Measurements from ENCODE around the gene PLCB1. TPM values are rescaled to one million over a fixed set of nuclear protein-coding genes. Genes with fewer than 3 reads are reported as not detected.
A peak's percentile ranks its signal among the peaks of the same experiment; 100 is the strongest.

The PLCB1 gene
- total RNA-seq, 1 experiment from 2014 or later = 4.4 TPM

- intact Hi-C loops (cut with micrococcal nuclease) = no loop called here
- ChIA-PET CTCF (no interaction called here), POLR2A (ENCODE audit: unreplicated experiment) (no interaction called here)
- ATAC-seq = no peak
- no peaks in the 10 kb centered on the region for H3K9me3 ChIP-seq (ENCODE audit: low read length)
- no peaks in the 10 kb centered on the region for H3K79me2 ChIP-seq (ENCODE audit: low read length)
- H3K27me3 ChIP-seq (ENCODE audit: low read length) = peaks cover 35% of the 10 kb centered on the region
- H2AFZ ChIP-seq (ENCODE audit: low read length) = no peak overlapping the region
- no peak for TF ChIP-seq CTCF (conservative IDR thresholded peaks at IDR 0.05; ENCODE audit: low read depth, low read length)
- TF ChIP-seq EZH2 (IDR thresholded peaks at IDR 0.05; ENCODE audit: low read length, unreplicated experiment) = no peak
- no peak for TF ChIP-seq EZH2phosphoT487 (IDR thresholded peaks at IDR 0.05; ENCODE audit: borderline replicate concordance, low read length)
- H3K4me3 ChIP-seq (ENCODE audit: low read length) = no peak overlapping the region
- no peaks in the 10 kb centered on the region for H3K36me3 ChIP-seq (ENCODE audit: low read depth, low read length)
- no peak overlapping the region for H3K4me2 ChIP-seq (ENCODE audit: low read length)
- H3K27ac ChIP-seq (ENCODE audit: low read length) = no peak overlapping the region
- H3K4me1 ChIP-seq (ENCODE audit: insufficient read depth, low read length) = peaks cover 5% of the 10 kb centered on the region; the same call in 1 of the 2 replicates
- BruUV-seq (replicated peaks) = no TSS peak
- H4K20me1 ChIP-seq (ENCODE audit: low read length) = no peaks in the 10 kb centered on the region
- no peaks in the 10 kb centered on the region for H3F3A ChIP-seq (ENCODE audit: low read length, unreplicated experiment)
- no peak for DNase-seq
- no peak overlapping the region for H3K9ac ChIP-seq (ENCODE audit: low read length)
- H3K9me2 ChIP-seq (replicated peaks; ENCODE audit: low read length) = no peaks in the 10 kb centered on the region
These were observed 14.0 kb upstream of the PLCB1 start for GRCh38 chr20:8118039-8118438.

GRCh38 chr20:8118760-8119159 is 13.3 kb upstream of the PLCB1 start:
- no TSS peak for BruUV-seq (replicated peaks)
- no peak for TF ChIP-seq EZH2phosphoT487 (IDR thresholded peaks at IDR 0.05; ENCODE audit: borderline replicate concordance, low read length)
- TF ChIP-seq CTCF (conservative IDR thresholded peaks at IDR 0.05; ENCODE audit: low read depth, low read length) = no peak
- no peak for TF ChIP-seq EZH2 (IDR thresholded peaks at IDR 0.05; ENCODE audit: low read length, unreplicated experiment)
- no peak for ATAC-seq
- Histone ChIP-seq H3K4me1 (ENCODE audit: insufficient read depth, low read length) (peaks cover 5% of the 10 kb centered on the region; the same call in 1 of the 2 replicates), H3K4me2 (ENCODE audit: low read length) (no peak overlapping the region), H3K79me2 (ENCODE audit: low read length) (no peaks in the 10 kb centered on the region), H3K9me3 (ENCODE audit: low read length) (no peaks in the 10 kb centered on the region), H4K20me1 (ENCODE audit: low read length) (no peaks in the 10 kb centered on the region), H3K36me3 (ENCODE audit: low read depth, low read length) (no peaks in the 10 kb centered on the region), H3K4me3 (ENCODE audit: low read length) (no peak overlapping the region), H3K9ac (ENCODE audit: low read length) (no peak overlapping the region), H3F3A (ENCODE audit: low read length, unreplicated experiment) (no peaks in the 10 kb centered on the region), H3K9me2 (replicated peaks; ENCODE audit: low read length) (no peaks in the 10 kb centered on the region), H3K27me3 (ENCODE audit: low read length) (peaks cover 42% of the 10 kb centered on the region), H2AFZ (ENCODE audit: low read length) (no peak overlapping the region), H3K27ac (ENCODE audit: low read length) (no peak overlapping the region)
- POLR2A ChIA-PET (ENCODE audit: unreplicated experiment) = no interaction called here
- DNase-seq = no peak
- CTCF ChIA-PET = no interaction called here
- intact Hi-C loops (cut with micrococcal nuclease) = no loop called here

- no peak for TF ChIP-seq EZH2phosphoT487 (IDR thresholded peaks at IDR 0.05; ENCODE audit: borderline replicate concordance, low read length)
- Histone ChIP-seq H2AFZ (ENCODE audit: low read length) (no peak overlapping the region), H3K27me3 (ENCODE audit: low read length) (peaks cover 37% of the 10 kb centered on the region), H3K9ac (ENCODE audit: low read length) (no peak overlapping the region), H3K9me2 (replicated peaks; ENCODE audit: low read length) (no peaks in the 10 kb centered on the region), H3F3A (ENCODE audit: low read length, unreplicated experiment) (no peaks in the 10 kb centered on the region), H3K4me1 (ENCODE audit: insufficient read depth, low read length) (peaks cover 20% of the 10 kb centered on the region), H3K79me2 (ENCODE audit: low read length) (no peaks in the 10 kb centered on the region), H3K9me3 (ENCODE audit: low read length) (no peaks in the 10 kb centered on the region), H4K20me1 (ENCODE audit: low read length) (no peaks in the 10 kb centered on the region), H3K27ac (ENCODE audit: low read length) (no peak overlapping the region), H3K4me2 (ENCODE audit: low read length) (no peak overlapping the region), H3K36me3 (ENCODE audit: low read depth, low read length) (no peaks in the 10 kb centered on the region), H3K4me3 (ENCODE audit: low read length) (no peak overlapping the region)
- intact Hi-C loops (cut with micrococcal nuclease) = no loop called here
- ChIA-PET CTCF (no interaction called here), POLR2A (ENCODE audit: unreplicated experiment) (no interaction called here)
- ATAC-seq (peak; percentile 20; the same call in 1 of the 2 replicates), DNase-seq (peak; percentile 66)
- BruUV-seq (replicated peaks) = no TSS peak
These were observed 10.4 kb upstream of the PLCB1 start for GRCh38 chr20:8121666-8122065.

All from PC-3 (cell line).